MM.1S (cell line): Measurements from ENCODE around the gene VAV2.

ENCODE experiments used
- DNase-seq: peaks from one replicate; pipeline ENCODE4 v3.0.0-alpha.2; 2015
- H2AFZ ChIP-seq: fragments of 300-600 bp; sonication (generic); 2 replicates; pipeline ENCODE4 v1.6.0; 2016; ENCODE audit warnings: antibody characterized with exemption, low read length
- H3F3A ChIP-seq: fragments of 300-600 bp; sonication (generic); 2 replicates; pipeline ENCODE4 v1.6.1; 2016; ENCODE audit warnings: mild to moderate bottlenecking, antibody characterized with exemption, low read length, moderate library complexity, mixed read lengths; ENCODE audit not compliant: insufficient read depth
- H3K27ac ChIP-seq: fragments of 300-600 bp; sonication (generic); 2 replicates; pipeline ENCODE4 v1.5.1; 2016; ENCODE audit warnings: mild to moderate bottlenecking, low read length
- H3K27me3 ChIP-seq: fragments of 300-600 bp; sonication (generic); replicated peaks from 2 replicates; pipeline ENCODE4 v1.6.0; 2016; ENCODE audit warnings: low read length; ENCODE audit not compliant: insufficient read depth
- H3K36me3 ChIP-seq: fragments of 300-600 bp; sonication (generic); replicated peaks from 2 replicates; pipeline ENCODE4 v1.6.1; 2016; ENCODE audit warnings: mild to moderate bottlenecking, low read length, mixed read lengths; ENCODE audit not compliant: insufficient read depth
- H3K4me1 ChIP-seq: fragments of 300-600 bp; sonication (generic); 2 replicates; pipeline ENCODE4 v1.6.1; 2016; ENCODE audit warnings: low read length, mixed read lengths
- H3K4me2 ChIP-seq: fragments of 300-600 bp; sonication (generic); 2 replicates; pipeline ENCODE4 v1.6.0; 2016; ENCODE audit warnings: low read depth, low read length
- H3K4me3 ChIP-seq: fragments of 300-600 bp; sonication (generic); 2 replicates; pipeline ENCODE4 v1.5.1; 2016; ENCODE audit warnings: low read length, mixed read lengths
- H3K79me2 ChIP-seq: fragments of 300-600 bp; sonication (generic); 2 replicates; pipeline ENCODE4 v1.6.1; 2016; ENCODE audit warnings: mixed run types, low read length, mixed read lengths
- H3K9ac ChIP-seq: fragments of 300-600 bp; sonication (generic); 2 replicates; pipeline ENCODE4 v1.6.1; 2016; ENCODE audit warnings: low read length, mixed read lengths
- H3K9me2 ChIP-seq: fragments of 300-600 bp; sonication (generic); replicated peaks from 2 replicates; pipeline ENCODE4 v1.6.1; 2016; ENCODE audit warnings: mild to moderate bottlenecking, low read length, mixed read lengths; ENCODE audit not compliant: insufficient read depth
- H3K9me3 ChIP-seq: fragments of 300-600 bp; sonication (generic); replicated peaks from 2 replicates; pipeline ENCODE4 v1.6.1; 2016; ENCODE audit warnings: mild to moderate bottlenecking, low read length, mixed read lengths; ENCODE audit not compliant: insufficient read depth
- H4K20me1 ChIP-seq: fragments of 300-600 bp; sonication (generic); 2 replicates; pipeline ENCODE4 v1.6.1; 2016; ENCODE audit warnings: mild to moderate bottlenecking, low read length, moderate library complexity, mixed read lengths; ENCODE audit not compliant: insufficient read depth
- CTCF ChIP-seq: fragments of 300-600 bp; sonication (generic); IDR thresholded peaks from 2 replicates; pipeline ENCODE4 v1.5.1; 2016; ENCODE audit warnings: antibody characterized with exemption, low read length, mixed read lengths
- EZH2 ChIP-seq: fragments of 300-600 bp; sonication (generic); optimal IDR thresholded peaks from 2 replicates; pipeline ENCODE3; 2017; ENCODE audit warnings: low read depth, mild to moderate bottlenecking, antibody characterized with exemption, low read length, mixed read lengths
- EZH2phosphoT487 ChIP-seq: fragments of 300-600 bp; sonication (generic); IDR thresholded peaks from 2 replicates; pipeline ENCODE4 v1.6.1; 2018; ENCODE audit warnings: antibody characterized with exemption, low read length

Gene VAV2

GRCh38 chr9:133714606-133715294, 277.4 kb downstream of the VAV2 start:
- H3K4me2 ChIP-seq, result no peak overlapping the region
- no peak overlapping the region for H3K4me3 ChIP-seq
- TF ChIP-seq EZH2 (no peak), CTCF (no peak), EZH2phosphoT487 (no peak)
- no peaks in the 10 kb centered on the region for H4K20me1 ChIP-seq
- no peaks in the 10 kb centered on the region for H3K9me3 ChIP-seq
- H3K4me1 ChIP-seq, result no peaks in the 10 kb centered on the region
- no peaks in the 10 kb centered on the region for H3F3A ChIP-seq
- peaks cover 92% of the 10 kb centered on the region for H3K27me3 ChIP-seq
- H3K9me2 ChIP-seq, result no peaks in the 10 kb centered on the region
- no peak overlapping the region for H3K9ac ChIP-seq
- no peaks in the 10 kb centered on the region for H3K36me3 ChIP-seq
- no peaks in the 10 kb centered on the region for H3K79me2 ChIP-seq
- no peak overlapping the region for H3K27ac ChIP-seq
- H2AFZ ChIP-seq, result no peak overlapping the region
- no peak for DNase-seq

GRCh38 chr9:133713960-133714495, 278.1 kb downstream of the VAV2 start:
- DNase-seq, result no peak
- Histone ChIP-seq H3K9me3 (no peaks in the 10 kb centered on the region), H3K4me3 (no peak overlapping the region), H3K4me1 (no peaks in the 10 kb centered on the region), H3K4me2 (no peak overlapping the region), H3K36me3 (no peaks in the 10 kb centered on the region), H2AFZ (no peak overlapping the region), H3K9me2 (no peaks in the 10 kb centered on the region), H3K27ac (no peak overlapping the region), H3K27me3 (peaks cover 98% of the 10 kb centered on the region), H3F3A (no peaks in the 10 kb centered on the region), H4K20me1 (no peaks in the 10 kb centered on the region), H3K9ac (no peak overlapping the region), H3K79me2 (no peaks in the 10 kb centered on the region)
- TF ChIP-seq CTCF (no peak), EZH2 (no peak), EZH2phosphoT487 (no peak)

GRCh38 chr9:133713150-133713959, 278.8 kb downstream of the VAV2 start:
- no peaks in the 10 kb centered on the region for H3K79me2 ChIP-seq
- no peaks in the 10 kb centered on the region for H3F3A ChIP-seq
- no peak overlapping the region for H3K9ac ChIP-seq
- no peaks in the 10 kb centered on the region for H3K4me1 ChIP-seq
- no peaks in the 10 kb centered on the region for H3K9me2 ChIP-seq
- no peak overlapping the region for H3K27ac ChIP-seq
- H4K20me1 ChIP-seq, result no peaks in the 10 kb centered on the region
- H3K27me3 ChIP-seq, result peaks cover 98% of the 10 kb centered on the region
- no peak overlapping the region for H2AFZ ChIP-seq
- H3K9me3 ChIP-seq, result no peaks in the 10 kb centered on the region
- TF ChIP-seq EZH2phosphoT487, result no peak
- TF ChIP-seq EZH2, result no peak
- TF ChIP-seq CTCF, result no peak
- no peak overlapping the region for H3K4me2 ChIP-seq
- no peak overlapping the region for H3K4me3 ChIP-seq
- no peak for DNase-seq
- H3K36me3 ChIP-seq, result no peaks in the 10 kb centered on the region
